ENCODE results near the gene CDKAL1.

CDKAL1 gene

DNA sequence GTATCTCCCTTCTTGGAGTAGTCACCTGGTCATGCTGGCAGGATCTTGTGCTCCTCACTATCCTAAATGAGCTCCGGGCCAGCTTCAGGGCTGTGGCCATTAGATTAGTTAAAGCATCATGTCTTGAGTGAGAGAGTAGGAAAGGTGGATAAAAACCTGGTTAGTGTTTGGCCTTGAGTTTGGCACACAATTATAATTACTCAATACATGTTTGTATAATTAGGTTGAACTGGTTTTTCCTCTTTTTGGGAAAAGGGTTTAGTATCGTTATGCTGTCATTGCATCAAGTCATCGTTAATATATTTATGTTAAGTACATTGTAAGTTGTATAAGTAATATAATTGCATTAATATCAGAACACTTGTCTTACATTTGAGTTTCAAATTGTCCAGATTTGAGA, 126.3 kb downstream of the CDKAL1 start:
- TF ChIP-seq, protein P1, sequence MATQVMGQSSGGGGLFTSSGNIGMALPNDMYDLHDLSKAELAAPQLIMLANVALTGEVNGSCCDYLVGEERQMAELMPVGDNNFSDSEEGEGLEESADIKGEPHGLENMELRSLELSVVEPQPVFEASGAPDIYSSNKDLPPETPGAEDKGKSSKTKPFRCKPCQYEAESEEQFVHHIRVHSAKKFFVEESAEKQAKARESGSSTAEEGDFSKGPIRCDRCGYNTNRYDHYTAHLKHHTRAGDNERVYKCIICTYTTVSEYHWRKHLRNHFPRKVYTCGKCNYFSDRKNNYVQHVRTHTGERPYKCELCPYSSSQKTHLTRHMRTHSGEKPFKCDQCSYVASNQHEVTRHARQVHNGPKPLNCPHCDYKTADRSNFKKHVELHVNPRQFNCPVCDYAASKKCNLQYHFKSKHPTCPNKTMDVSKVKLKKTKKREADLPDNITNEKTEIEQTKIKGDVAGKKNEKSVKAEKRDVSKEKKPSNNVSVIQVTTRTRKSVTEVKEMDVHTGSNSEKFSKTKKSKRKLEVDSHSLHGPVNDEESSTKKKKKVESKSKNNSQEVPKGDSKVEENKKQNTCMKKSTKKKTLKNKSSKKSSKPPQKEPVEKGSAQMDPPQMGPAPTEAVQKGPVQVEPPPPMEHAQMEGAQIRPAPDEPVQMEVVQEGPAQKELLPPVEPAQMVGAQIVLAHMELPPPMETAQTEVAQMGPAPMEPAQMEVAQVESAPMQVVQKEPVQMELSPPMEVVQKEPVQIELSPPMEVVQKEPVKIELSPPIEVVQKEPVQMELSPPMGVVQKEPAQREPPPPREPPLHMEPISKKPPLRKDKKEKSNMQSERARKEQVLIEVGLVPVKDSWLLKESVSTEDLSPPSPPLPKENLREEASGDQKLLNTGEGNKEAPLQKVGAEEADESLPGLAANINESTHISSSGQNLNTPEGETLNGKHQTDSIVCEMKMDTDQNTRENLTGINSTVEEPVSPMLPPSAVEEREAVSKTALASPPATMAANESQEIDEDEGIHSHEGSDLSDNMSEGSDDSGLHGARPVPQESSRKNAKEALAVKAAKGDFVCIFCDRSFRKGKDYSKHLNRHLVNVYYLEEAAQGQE (IDR thresholded peaks at IDR 0.05; ENCODE audit: low read depth): no peak
- TF ChIP-seq FOXM1 (IDR thresholded peaks at IDR 0.05; ENCODE audit: borderline replicate concordance, low read depth) (no peak), CEBPB (IDR thresholded peaks at IDR 0.05) (no peak), TEAD4 (IDR thresholded peaks at IDR 0.05) (no peak)
- TF ChIP-seq, protein P2, sequence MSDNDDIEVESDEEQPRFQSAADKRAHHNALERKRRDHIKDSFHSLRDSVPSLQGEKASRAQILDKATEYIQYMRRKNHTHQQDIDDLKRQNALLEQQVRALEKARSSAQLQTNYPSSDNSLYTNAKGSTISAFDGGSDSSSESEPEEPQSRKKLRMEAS (IDR thresholded peaks at IDR 0.05): no peak

- TF ChIP-seq NFIC (IDR thresholded peaks at IDR 0.05) (no peak), CEBPB (IDR thresholded peaks at IDR 0.05) (0 out of 2 replicates have a peak, but pooled peaks have one; percentile 6)
Observed at GRCh38 chr6:20661721-20662120, 127.5 kb downstream of the CDKAL1 start.

GRCh38 chr6:20664250-20664649, 130.0 kb downstream of the CDKAL1 start:
- TF ChIP-seq TCF12 (IDR thresholded peaks at IDR 0.05; ENCODE audit: low read depth) (no peak), TAF1 (IDR thresholded peaks at IDR 0.05; ENCODE audit: low read depth) (no peak), YY1 (IDR thresholded peaks at IDR 0.05; ENCODE audit: low read depth) (no peak), RAD21 (IDR thresholded peaks at IDR 0.05; ENCODE audit: low read depth) (no peak), NFIC (IDR thresholded peaks at IDR 0.05) (no peak), EP300 (IDR thresholded peaks at IDR 0.05; ENCODE audit: borderline replicate concordance) (no peak), CREB1 (IDR thresholded peaks at IDR 0.05; ENCODE audit: low read depth) (no peak), TEAD4 (IDR thresholded peaks at IDR 0.05) (no peak), FOXM1 (IDR thresholded peaks at IDR 0.05; ENCODE audit: borderline replicate concordance, low read depth) (no peak)
- TF ChIP-seq, protein P3, sequence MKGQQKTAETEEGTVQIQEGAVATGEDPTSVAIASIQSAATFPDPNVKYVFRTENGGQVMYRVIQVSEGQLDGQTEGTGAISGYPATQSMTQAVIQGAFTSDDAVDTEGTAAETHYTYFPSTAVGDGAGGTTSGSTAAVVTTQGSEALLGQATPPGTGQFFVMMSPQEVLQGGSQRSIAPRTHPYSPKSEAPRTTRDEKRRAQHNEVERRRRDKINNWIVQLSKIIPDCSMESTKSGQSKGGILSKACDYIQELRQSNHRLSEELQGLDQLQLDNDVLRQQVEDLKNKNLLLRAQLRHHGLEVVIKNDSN (IDR thresholded peaks at IDR 0.05): no peak
- TF ChIP-seq, protein P2 (IDR thresholded peaks at IDR 0.05): no peak
- TF ChIP-seq, protein P1 (IDR thresholded peaks at IDR 0.05; ENCODE audit: low read depth): no peak

DNA sequence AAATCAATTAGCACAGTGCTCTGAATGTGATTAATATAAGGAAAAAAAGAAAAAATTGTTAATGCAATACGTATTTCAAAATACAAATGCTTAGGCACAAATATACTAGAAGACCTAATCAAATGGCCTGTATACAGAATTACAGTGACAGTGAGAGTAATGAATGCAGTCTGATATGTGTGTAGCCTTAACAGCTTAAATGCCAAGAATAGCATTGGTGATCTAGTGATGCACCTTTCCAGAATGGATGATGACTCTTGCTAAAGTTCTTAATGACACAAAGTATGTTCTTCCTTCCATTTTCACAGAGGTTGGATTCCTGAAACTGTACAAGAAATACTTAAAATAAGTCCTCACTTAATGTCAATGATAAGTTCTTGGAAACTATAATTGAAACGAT, 131.0 kb downstream of the CDKAL1 start:
- TF ChIP-seq TEAD4 (IDR thresholded peaks at IDR 0.05) (no peak), RAD21 (IDR thresholded peaks at IDR 0.05; ENCODE audit: low read depth) (no peak), TAF1 (IDR thresholded peaks at IDR 0.05; ENCODE audit: low read depth) (no peak), CREB1 (IDR thresholded peaks at IDR 0.05; ENCODE audit: low read depth) (no peak), ZBTB7A (IDR thresholded peaks at IDR 0.05; ENCODE audit: low read depth) (no peak), NFIC (IDR thresholded peaks at IDR 0.05) (no peak), TCF12 (IDR thresholded peaks at IDR 0.05; ENCODE audit: low read depth) (no peak), EGR1 (IDR thresholded peaks at IDR 0.05) (no peak), YY1 (IDR thresholded peaks at IDR 0.05; ENCODE audit: low read depth) (no peak)
- TF ChIP-seq, protein P3 (IDR thresholded peaks at IDR 0.05): no peak
- TF ChIP-seq, protein P1 (IDR thresholded peaks at IDR 0.05; ENCODE audit: low read depth): no peak
- TF ChIP-seq, protein P2 (IDR thresholded peaks at IDR 0.05): no peak
